PFSK-1 (cell line): ENCODE measurements around the gene SRGAP3.

Experiments used
- POLR2AphosphoS5 ChIP-seq: IDR thresholded peaks from 2 replicates; pipeline ENCODE4 v1.6.1; 2012; ENCODE audit warnings: low read depth, mild to moderate bottlenecking, control low read depth, low read length, moderate library complexity
- REST ChIP-seq, 2 experiments: IDR thresholded peaks; 2 replicates each; pipeline versions ENCODE4 v1.6.1 to v1.8.0; 2011 to 2012; ENCODE audit warnings: low read depth in 2 of 2, low read length in 2 of 2, control low read depth in 1 of 2, inconsistent platforms in 1 of 2, mild to moderate bottlenecking in 1 of 2, moderate library complexity in 1 of 2; ENCODE audit not compliant: insufficient read depth in 1 of 2
- TAF1 ChIP-seq: IDR thresholded peaks from 2 replicates; pipeline ENCODE4 v1.6.1; 2012; ENCODE audit warnings: low read length, control low read depth, borderline replicate concordance; ENCODE audit not compliant: insufficient read depth

GRCh38 chr3:8987226-8987625, 262.2 kb downstream of the SRGAP3 start:
- TF ChIP-seq TAF1 (no peak), REST (IDR thresholded peaks at IDR 0.05; ENCODE audit: insufficient read depth in 1 of 2, low read depth in 2 of 2, low read length in 2 of 2) (no peak), POLR2AphosphoS5 (no peak)
